ENCODE data around the gene KRT2.

The KRT2 gene

DNA sequence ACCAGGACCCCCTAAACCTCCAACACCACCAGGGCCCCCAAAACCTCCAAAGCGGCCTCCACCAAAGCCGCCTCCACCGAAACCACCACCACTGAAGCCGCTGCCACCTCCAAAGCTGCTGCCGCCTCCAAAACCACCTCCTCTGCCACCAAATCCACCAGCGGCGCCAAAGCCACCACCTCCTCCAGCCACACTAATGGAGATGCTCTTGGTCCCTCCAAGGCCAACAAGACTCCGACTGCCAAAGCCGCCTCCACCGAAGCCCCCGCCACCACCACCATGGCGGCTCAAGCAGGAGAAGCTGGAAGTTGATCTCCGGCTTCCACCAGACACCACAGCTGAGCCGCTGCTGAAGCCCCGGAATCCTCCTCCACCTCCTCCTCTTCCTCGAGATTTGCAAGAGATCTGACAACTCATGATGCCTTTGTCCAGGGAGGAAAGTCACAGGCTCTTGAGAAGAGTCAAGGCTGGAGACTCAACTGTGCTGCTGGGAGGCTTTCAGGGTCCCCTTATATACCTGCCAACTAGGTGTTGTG, at the start of gene KRT2:
Gene KRT2 (minus strand): TSS at position 486 of the 536 bp plus-strand sequence. CDS start 69 bp downstream, at position 417.
- no peak for DNase-seq (ENCODE audit: low spot score)
- no peak for FAIRE-seq

DNA sequence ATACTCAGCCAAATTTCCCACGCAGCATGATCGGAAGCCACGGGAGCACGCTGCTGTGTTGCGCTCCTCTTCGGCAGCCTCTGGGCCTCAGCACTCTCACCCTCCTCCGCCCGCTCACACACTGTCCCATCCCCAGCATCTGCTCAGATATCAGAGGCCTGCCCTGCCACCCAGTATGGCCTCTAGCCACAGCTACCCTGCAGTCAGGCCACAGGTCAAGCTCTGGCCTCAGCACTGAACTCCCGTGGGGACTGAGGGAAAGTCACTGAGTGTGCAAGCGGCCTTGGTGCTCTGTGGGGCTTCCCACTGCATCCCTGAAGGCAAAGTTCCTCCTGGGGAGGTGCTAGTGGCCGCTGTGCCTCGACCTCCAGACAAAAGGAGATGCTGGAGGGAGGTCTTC, 49.3 kb upstream of the KRT2 start:
- no peak for DNase-seq (ENCODE audit: low spot score)
- FAIRE-seq: no peak

DNA sequence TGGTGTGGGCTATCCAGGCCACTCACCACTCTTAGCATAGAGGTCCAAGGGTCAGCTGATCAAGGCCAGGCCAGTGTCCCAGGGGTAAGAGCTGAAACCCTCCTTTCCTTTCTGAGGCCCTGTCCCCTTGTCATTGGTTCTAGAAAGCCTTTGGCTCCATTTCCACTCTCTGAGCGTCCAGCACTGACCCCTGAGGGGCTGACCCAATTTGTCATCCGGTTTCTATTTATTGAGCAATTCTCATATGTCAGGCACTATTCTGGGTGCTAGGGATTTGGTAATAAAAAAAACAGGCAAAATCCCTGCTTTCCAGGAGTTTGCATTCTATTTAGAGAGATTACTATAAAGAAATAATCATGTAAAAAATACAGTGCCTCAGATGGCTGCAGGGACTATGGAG, 47.9 kb upstream of the KRT2 start:
- no peak for FAIRE-seq

DNA sequence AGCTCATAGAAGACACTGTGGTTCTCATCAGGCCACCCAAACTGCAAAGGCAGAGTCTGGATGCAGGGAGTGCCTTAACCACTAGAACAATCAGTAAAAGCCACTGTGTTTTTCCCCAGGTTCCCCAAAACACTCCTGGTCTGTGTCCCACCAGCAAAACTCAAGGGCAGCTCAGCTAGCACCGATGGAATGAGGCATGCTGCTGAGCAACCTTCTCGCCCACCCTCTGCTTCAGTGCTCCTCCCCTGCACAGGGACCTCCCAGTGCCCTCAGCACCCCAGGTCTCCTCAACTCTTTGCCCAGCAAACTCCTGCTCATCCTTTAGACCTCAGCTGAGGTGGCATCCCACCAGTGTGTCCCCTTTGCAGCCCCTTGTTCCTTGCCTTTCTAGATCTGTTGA, 47.4 kb upstream of the KRT2 start:
- FAIRE-seq (no peak), DNase-seq (ENCODE audit: low spot score) (no peak)

More for the DNA sequence above, 47.9 kb upstream of the KRT2 start:
- DNase-seq (ENCODE audit: low spot score): no peak

DNA sequence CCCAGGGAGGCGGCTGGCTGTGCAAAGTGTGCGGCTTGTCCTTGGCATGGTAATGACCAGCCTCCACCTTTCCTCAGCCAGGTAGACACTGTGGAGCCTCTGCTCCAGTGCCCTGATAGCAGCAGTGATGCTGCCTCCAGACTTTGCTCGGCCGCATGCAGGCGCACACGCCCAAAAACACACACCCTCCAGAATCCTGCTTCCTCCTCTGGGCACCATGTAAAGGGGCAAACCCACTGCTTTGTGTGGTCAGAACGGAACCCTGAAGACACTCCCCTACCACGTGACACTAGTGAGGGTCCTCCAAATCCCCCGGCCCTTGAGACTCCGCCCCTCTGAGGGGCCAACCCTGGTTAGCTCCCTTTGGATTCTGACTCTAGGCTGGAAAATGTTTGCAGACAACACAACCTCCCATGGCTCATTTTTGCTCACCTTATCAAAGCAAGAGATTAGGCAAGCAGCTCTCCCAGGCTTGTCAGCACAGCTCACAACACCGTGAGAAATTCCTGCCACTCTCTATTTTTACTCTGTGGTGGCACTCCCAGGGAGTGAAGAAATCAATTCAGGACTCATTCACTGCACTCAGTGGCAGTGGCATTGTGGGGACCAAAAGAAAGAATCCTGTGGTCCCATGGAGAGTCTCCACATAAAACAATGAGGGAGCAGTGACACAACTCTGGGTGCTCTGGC, 46.8 kb upstream of the KRT2 start:
- no peak for FAIRE-seq
- no peak for DNase-seq (ENCODE audit: low spot score)

DNA sequence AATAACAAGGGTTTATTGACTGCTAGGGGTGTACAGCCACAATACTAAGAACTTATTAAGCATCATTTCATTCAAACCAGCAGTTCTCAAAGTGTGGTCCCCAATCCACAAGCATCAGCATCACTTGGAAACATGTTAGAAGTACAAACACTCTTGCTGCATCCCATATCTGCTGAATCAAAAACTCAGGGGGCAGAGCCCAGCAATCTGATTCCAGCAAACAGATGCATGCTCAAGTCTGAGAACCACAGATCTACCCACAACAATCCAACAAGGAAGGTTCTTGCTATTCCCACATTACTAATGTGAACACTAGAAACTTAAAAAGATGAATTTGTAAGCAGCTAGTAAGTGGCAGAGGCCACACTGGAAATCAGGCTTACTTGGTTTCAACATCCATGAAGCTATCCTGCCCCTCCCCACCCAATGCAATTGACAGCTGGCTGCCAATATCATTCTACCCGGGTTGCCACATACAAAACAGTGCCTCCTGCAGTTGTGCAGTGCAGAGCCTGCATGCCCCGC, 45.1 kb upstream of the KRT2 start:
- no peak for DNase-seq (ENCODE audit: low spot score)
- FAIRE-seq: no peak

DNA sequence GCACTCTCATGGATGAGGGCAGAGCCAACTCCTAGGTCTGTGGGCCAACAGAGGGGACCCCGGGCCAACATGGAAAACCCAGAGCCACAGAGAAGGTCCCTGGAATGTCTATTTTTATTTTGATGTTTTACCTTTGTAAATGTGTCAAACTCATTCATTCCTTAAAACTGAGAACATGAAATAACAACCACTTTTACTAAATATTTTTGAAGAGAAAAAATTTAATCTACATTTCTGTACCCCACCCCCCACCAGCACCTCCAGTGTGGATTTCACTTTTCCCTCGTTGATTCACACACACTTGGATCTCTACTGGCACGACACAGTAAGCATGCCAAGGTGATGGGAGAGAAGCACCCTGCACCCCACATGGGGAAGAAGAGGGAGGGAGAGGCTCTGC, 44.6 kb upstream of the KRT2 start:
- DNase-seq (ENCODE audit: low spot score): no peak
- FAIRE-seq: no peak

DNA sequence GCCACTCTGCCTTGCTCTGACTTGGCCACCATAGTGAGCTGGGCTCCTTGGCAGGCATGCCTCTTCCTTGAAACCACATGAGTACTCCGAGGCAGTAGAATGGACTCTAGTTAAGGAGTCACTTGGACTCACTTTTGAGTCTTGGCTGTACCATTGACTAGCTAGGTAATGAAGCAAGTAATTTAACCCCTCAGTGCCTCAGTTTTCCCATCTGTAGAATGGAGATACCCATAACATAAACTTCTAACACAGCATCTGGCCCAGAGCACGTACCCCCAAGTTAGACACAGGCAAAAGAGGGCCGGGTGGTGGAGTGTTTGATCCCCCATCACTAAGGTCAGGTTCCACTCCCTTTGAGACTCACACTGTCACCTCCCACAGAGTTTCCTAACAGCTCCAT, 43.0 kb upstream of the KRT2 start:
- FAIRE-seq: no peak
- DNase-seq (ENCODE audit: low spot score): no peak

DNA sequence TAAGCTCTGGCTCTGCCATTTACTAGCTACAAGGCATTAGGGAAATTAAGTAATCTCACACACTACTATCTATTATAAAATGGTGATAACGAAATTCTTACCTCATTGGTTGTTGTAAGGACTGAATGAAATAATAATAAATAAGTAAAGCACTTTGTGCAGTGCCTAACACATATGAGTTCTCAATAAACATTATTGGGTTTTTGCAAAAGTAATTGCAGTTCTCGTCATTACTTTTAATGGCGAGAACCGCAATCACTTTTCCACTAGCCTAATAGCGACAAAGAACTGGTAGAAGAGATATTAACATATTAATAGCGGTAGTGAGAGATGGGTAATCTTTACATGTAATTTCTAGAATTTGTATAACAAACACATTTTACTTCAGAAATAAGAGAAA, 42.1 kb upstream of the KRT2 start:
- FAIRE-seq (no peak), DNase-seq (ENCODE audit: low spot score) (no peak)

DNA sequence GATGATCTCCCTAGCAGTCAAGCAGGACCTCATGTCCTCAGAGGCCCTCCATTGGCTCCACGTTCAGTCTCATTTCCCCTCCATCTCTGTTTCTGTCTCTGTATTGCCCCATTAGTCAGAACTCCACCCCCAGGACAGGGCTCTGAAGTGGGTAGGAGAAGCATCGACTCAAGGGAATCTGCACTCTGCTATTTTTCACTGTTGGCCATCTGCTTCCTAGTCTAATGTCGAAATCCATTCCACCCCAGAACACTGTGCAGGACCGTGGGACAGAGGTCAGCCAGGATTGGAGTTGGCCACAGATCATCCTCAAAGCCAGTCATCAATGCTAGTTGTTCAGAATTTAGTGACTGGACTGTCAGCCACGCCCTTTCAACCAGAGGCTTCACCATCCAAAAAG, 41.2 kb upstream of the KRT2 start:
- no peak for DNase-seq (ENCODE audit: low spot score)
- FAIRE-seq: no peak

DNA sequence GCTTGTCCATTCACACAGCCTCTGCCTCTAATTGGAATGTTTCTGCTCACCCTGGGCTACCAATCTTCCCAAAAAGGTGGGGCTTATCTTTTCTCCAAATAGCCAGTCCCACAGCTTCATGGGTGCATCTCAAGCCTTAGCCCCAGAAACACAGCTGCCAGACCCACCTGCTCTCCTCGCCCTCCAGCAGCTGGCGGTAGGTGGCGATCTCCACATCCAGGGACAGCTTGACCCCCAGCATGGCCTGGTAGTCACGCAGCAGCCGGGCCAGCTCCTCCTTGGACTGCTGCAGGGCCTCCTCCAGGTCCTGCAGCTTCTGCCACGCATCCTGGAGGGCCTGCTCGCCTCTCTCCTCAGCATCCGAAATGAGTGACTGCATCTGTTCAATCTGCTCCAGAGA, 40.2 kb upstream of the KRT2 start:
- DNase-seq (ENCODE audit: low spot score) (no peak), FAIRE-seq (no peak)

DNA sequence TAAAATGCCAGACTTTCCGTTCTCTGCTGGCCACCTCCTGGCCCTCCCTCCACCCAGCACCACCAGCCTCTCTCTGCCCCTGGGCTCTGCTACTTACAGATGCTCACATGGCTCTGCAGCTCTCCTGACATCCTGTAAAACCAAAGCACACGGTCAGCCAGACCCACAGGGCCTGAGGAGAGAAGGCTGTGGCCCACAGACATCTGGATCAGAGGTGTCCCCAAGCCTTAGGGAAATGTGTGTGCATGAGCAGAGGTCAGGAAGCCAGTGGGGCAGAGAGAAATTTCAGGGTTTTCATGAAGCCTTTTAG, 39.8 kb upstream of the KRT2 start:
- DNase-seq (ENCODE audit: low spot score): no peak
- no peak for FAIRE-seq

DNA sequence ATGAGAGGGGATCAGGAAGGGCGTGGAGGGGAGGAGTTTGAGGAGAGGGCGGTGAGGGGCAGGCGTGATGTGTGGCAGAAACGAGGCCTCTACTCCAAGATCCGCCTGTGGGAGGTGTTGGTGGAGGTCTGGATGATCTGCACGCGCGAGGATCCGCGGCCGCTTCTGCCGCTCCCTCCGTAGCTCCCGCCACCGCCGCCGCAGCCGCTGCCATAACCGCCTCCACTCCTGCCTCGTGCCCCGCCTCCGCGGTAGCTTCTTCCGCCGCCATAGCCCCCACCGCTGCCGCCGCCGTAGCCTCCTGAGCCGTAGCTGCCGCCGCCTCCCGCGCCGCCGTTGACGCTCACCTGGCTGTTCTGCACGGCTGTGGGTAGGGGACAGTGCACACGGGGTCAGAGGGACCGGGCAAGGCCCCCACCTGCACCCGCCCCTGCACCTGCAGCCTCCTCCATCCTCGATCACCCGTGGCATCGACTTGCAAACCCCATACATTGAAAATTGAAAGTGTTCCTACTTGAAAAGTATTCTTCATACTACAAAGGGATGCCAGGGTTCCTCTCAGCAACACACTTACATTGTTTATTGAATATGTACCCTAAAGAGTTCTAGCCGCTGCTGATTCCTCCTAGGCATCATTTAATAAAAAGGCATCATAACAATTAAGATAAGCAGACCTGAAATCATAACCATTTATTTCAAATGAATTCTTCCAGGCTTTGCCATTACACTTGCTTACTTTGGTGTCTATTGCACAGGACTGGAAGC, 39.2 kb upstream of the KRT2 start:
- FAIRE-seq: no peak

DNA sequence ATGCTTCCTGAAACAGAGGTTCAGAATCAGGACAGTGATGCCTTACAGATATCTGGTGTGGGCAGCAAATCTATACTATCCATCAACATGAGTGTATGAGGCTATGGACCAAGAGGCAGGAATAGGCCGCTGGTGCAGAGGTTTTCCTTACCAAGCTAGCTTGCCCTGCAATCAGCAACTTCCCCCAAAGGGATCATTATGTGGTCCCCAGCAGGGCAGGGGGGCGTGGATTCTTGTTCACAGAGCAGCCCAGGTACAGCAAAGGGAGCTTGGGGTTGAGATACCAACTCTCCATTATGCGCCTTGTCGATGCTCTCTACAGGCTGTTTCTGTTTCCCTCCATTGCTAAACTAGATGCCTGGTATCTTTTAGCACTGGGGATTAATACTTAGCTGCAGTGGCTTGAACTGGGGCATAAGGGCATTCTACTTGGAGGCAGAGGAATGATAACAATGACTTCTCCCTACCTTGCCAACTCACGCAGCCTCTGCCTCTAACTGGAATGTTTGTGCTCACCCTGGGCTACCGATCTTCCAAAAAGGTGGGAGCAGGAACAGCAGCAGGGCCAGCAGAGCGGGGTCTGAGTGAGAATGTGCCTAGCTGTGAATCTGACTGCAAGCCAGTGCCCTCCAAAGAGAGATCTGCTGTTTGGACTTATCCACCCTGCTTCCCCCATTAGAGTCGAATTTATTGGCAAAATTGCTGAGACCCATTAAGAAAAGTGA, 38.5 kb upstream of the KRT2 start:
- DNase-seq (ENCODE audit: low spot score) (no peak), FAIRE-seq (no peak)

More for the DNA sequence above, 39.2 kb upstream of the KRT2 start:
- no peak for DNase-seq (ENCODE audit: low spot score)

DNA sequence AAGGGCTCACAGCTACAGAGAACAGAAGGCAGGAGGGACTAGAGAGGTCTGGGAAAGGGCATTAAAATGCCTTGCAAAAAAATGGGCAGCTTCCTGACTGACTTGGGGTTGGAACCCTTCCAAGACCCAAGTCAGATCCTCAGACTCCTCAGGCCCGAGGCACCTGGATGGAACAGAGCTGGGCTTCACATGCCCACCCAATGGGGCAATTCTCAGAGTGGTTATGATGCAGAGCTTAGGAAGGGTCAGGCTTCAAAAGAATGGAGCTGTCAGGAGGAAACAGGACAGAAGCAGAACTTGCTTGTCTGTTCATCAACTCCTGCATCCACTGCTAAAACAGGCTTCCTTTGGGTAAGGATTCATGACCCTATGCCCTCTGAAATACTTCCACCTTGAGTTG, 37.9 kb upstream of the KRT2 start:
- FAIRE-seq (no peak), DNase-seq (ENCODE audit: low spot score) (no peak)

DNA sequence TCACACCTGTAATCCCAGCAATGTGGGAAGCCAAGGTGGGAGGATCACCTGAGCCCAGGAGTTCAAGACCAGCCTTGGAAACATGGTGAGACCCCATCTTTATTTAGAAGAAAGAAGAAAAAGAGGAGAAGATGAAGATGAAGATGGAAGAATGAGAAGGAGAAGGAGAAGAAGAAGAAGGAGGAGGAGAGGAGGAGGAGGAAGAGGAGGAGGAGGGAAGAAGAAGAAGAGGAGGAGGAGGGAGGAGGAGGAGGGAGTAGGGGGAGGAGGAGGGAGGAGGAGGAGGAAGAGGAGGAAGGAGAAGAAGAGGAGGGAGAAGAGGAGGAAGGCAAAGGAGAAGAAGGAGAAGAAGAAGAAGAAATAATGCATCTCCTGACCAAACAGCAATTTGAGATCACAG, 37.2 kb upstream of the KRT2 start:
- DNase-seq (ENCODE audit: low spot score) (no peak), FAIRE-seq (no peak)

DNA sequence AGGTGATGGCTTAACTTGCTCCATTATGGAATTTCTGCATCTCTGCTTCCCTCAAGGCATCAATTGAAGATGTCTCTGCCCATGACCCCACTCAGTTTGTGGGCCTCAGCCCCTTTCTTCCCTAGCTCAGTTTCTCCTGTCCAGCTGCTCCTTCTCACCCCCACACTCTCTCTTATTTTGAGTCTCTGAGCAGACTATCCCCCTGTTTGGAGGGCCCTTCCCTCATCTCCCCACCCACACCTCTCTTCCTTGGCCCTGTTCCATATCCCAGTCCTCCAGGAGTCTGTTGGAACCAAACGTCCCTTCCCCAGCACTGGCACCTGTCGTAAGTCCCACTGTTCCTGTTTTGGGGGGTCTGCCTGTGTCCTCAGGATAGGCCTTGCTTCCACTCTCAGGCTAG, 36.5 kb upstream of the KRT2 start:
- FAIRE-seq (no peak), DNase-seq (ENCODE audit: low spot score) (no peak)

DNA sequence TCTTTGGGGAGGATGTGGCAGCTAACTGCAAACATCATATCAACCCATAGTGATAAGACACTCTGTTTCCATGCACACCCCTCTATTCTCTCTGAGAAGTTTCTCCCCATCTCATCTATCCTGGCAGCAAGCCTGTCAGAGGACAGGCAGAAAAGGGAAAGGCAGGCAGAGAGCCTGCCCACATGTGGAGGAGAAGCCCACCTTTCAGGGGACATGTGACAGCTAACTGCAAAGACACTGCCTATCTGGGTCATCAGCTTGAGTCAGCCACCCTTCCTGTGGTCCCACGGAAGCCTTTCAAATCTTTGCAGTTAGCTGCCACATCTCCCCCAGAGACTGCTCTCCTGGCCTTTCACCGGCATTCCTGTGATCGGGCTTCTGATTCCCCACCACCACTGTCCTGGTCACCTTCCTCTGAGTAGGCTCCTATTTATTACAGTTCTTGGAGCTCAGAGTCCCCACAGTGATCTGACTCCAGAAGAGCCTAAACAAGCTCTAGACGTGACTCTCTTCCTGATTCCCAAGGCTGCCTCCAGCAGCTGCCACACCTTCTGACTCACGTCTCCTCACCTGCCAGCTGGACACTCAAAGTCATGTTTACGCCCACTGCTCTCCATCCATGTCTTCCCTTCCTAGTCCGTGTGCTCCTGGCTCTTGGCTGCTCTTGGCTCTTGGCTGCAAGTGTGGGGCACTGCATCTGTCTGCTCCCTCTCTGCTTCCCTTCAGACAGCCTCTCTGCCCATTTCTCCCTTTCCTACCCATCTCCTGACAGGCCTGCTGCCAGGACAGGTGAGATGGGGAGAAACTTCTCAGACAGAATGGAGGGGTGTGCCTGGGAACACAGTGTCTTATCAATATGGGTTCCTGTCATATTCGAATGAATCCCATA, 35.7 kb upstream of the KRT2 start:
- no peak for FAIRE-seq
- no peak for DNase-seq (ENCODE audit: low spot score)

DNA sequence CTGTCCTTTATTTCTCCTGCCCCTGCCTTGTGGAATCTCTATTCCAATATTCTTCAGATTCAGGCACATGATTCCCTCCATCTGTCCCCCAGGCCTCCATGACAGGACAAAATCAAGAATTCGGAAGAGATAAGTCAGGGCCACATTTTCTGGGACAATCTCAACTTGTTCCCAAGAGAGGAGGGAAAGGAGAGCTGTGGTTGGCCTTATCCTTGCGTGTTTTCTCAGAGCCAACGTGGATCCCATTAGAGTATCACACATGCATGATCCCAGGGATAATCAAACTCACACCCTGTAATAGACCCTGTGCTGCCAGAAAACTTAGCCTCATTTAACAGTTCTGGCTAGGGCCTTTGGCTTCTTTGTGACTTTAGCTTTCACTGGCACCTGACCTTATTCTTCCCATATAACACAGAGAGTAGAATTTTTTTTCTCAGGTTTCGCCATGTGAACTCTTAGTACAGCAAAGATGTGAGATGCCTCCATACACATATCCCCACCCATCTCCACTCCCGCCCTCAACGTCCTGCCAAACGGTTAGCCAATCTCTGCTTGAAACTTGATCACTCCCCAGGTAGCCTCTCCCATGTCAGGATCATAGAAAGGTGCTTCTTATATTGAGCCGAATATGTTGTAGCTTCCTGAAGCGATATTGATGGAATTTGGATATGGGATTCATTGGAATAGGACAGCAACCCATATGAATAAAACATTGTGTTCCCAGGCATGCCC, 34.9 kb upstream of the KRT2 start:
- FAIRE-seq: no peak
- DNase-seq (ENCODE audit: low spot score): no peak

DNA sequence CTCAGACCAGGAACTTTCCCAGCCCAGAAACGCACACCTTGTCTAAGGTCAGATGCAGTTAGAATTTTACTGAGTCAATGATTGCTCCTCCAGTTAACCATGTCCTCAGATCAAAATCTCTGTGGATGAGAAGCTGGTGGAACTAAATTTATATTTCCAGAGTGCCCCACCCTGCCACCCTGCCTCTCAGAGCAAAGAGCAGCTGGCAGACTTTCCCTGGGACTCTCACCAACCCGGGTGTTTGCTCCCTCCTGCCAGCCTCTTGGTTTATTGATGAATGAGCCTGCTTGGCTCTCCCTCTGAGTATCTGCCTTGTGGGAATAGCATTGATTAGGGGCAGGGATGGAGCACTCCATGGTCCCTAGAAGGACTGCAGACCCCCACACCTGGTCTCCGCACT, 34.1 kb upstream of the KRT2 start:
- DNase-seq (ENCODE audit: low spot score): no peak
- no peak for FAIRE-seq

Data from RCC 7860 (cell line).